DMS53 treated with DMSO at 0.1 percent for 48 hours (cell line): ENCODE measurements around the gene LRCH1.
"Not testable (repeated sequence)": the region's sequence is repeated elsewhere in the genome, so short reads cannot be mapped to it uniquely, and the experiment has no call there.

Source experiments
- DNase-seq: peaks from one replicate; lab custom pipeline; 2025; ENCODE audit not compliant: unreplicated experiment; lab: John Stamatoyannopoulos, UW

Gene LRCH1

GRCh38 chr13:46747031-46747820 lies 194.3 kb downstream of the LRCH1 start:
- no peak for DNase-seq

- DNase-seq: no peak
Measured at GRCh38 chr13:46748300-46748699, 195.3 kb downstream of the LRCH1 start.

GRCh38 chr13:46749951-46750350 lies 197.0 kb downstream of the LRCH1 start:
- DNase-seq: no peak

- no peak for DNase-seq
Measured at GRCh38 chr13:46751811-46752635, 199.1 kb downstream of the LRCH1 start.

GRCh38 chr13:46753137-46753536 lies 200.2 kb downstream of the LRCH1 start:
- DNase-seq: peak; percentile 42

GRCh38 chr13:46753917-46754316 lies 200.9 kb downstream of the LRCH1 start:
- DNase-seq: no peak

- no peak for DNase-seq
Measured at GRCh38 chr13:46754812-46755211, 201.8 kb downstream of the LRCH1 start.

GRCh38 chr13:46755508-46755907 lies 202.5 kb downstream of the LRCH1 start:
- DNase-seq: not testable (repeated sequence)

- DNase-seq: no peak
Measured at GRCh38 chr13:46756977-46757376, 204.0 kb downstream of the LRCH1 start.

- DNase-seq: no peak
Measured at GRCh38 chr13:46757640-46758039, 204.7 kb downstream of the LRCH1 start.

GRCh38 chr13:46759846-46760245 lies 206.9 kb downstream of the LRCH1 start:
- DNase-seq: no peak

- DNase-seq: no peak
Measured at GRCh38 chr13:46761174-46761573, 208.2 kb downstream of the LRCH1 start.

GRCh38 chr13:46761866-46762265 lies 208.9 kb downstream of the LRCH1 start:
- no peak for DNase-seq

- not testable (repeated sequence) for DNase-seq
Measured at GRCh38 chr13:46769925-46770324, 217.0 kb downstream of the LRCH1 start.

GRCh38 chr13:46771693-46772092 lies 218.7 kb downstream of the LRCH1 start:
- DNase-seq: no peak

- no peak for DNase-seq
Measured at GRCh38 chr13:46773541-46773940, 220.6 kb downstream of the LRCH1 start.

- no peak for DNase-seq
Measured at GRCh38 chr13:46775385-46776107, 222.6 kb downstream of the LRCH1 start.

- no peak for DNase-seq
Measured at GRCh38 chr13:46778095-46778494, 225.1 kb downstream of the LRCH1 start.

- no peak for DNase-seq
Measured at GRCh38 chr13:46778890-46779289, 225.9 kb downstream of the LRCH1 start.

- DNase-seq: no peak
Measured at GRCh38 chr13:46782066-46782465, 229.1 kb downstream of the LRCH1 start.

GRCh38 chr13:46782691-46783090 lies 229.7 kb downstream of the LRCH1 start:
- no peak for DNase-seq

GRCh38 chr13:46783504-46783903 lies 230.5 kb downstream of the LRCH1 start:
- DNase-seq: no peak
